GM10847 (cell line): Measurements from ENCODE around the gene CENPM.

Experiments
- POLR2A ChIP-seq: IDR thresholded peaks from 2 replicates; pipeline ENCODE4 v1.6.1; 2011; ENCODE audit not compliant: insufficient read length; ENCODE audit errors: extremely low read depth

CENPM gene

DNA sequence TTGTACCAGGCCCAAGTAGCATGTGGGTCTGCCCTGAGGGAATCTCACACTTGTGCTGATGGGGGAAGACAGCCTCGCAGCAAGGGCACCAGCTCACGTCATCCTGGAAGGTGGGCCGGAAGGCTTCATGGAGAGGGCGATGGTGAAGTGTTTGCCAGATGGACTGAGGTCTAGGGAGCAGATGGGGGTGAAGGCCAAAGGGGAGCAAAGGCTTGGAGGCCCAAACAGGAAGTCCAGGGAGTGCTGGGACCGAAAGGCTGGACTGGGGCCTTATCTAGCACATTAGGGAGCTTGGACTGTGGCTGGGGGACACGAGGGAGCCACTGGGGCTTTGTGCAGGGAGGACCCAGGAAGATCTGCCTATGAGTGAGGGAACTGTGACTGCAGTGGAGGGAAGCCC is 19.1 kb downstream of the CENPM start:
- TF ChIP-seq POLR2A: no peak

DNA sequence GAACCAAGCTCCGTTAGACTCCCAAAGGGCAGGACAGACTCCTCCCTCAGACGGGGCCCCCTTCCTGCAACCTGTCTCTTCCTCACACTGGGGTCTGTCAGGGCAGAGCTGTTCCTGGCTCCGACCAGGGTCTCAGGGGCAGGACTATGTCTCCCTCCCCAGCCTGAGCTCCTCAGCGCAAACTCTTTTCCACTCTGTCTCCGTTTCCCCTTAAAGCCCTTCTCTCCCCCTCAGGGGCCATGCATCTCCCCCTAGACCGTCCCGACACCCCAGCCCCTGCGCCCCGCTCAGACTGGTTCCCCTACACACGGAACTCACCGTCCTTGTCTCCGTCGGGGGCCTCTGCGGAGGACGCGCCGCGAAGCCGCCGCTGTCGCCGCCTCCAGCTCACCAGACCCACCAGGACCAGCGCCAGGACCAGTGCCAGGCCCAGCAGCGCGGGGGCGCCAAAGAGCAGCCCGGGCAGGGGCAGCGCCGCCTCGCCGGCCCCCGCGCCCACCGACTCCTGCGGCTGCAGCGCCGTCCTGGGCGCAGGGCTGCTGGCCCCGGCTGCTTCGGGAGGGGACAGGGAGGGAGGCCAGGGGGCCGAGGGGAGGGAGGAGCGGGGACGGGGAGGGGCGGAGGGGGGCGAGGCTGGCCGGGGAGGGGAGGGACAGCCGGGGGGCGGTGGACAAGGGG is 21.0 kb downstream of the CENPM start:
- TF ChIP-seq POLR2A: peak; percentile 27

GRCh38 chr22:41923595-41924276 is 23.2 kb downstream of the CENPM start:
- no peak for TF ChIP-seq POLR2A

- no peak for TF ChIP-seq POLR2A
Measured at GRCh38 chr22:41922940-41923594, 23.9 kb downstream of the CENPM start.

GRCh38 chr22:41922328-41922727 is 24.6 kb downstream of the CENPM start:
- TF ChIP-seq POLR2A: no peak

- TF ChIP-seq POLR2A: no peak
Measured at GRCh38 chr22:41920271-41920976, 26.5 kb downstream of the CENPM start.

DNA sequence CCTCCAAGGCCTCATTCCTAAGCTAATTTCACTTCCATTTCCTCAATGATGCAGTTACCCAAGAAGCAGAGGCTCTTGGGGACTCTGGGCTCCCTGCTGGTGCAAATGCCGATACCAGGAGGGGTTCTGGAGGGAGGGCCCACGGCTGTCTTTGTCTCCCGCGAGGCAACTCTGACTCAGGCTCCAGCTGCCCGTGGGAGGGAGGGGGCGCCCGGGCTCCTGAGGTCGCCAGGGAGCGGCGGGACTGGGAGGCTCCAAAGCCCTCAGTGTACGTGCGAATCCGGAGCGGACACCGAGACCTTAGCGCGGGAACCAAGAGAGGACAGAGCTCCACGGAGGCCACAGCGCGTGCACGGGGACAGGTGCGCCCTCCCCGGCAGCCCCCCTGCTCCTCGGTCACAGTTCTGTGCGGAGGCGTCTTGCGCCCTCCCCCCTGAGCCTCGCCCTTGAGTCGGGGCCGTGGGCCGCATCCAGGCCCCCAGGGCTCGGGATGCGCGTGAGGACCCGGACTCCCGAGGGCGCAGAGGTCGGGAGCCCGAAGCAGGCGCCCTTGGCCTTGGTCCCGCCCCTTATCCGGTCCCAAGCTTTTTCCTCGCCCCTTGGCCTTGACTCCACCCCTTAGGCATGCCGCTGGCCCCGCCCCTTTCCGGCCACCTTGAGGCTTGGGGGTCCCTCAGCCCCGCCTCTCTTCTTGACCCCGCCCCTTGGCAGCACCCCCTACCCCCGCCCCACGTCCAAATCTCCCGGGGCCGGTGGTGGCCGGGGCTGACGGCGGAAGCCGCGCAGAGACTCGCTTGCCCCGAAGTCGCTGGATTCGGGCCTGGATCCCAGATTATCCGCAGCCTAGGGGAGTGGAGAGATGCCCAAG is 27.4 kb downstream of the CENPM start:
- TF ChIP-seq POLR2A: peak; percentile 67

- TF ChIP-seq POLR2A: peak; percentile 18
Measured at GRCh38 chr22:41917903-41918791, 28.8 kb downstream of the CENPM start.

- TF ChIP-seq POLR2A: no peak
Measured at GRCh38 chr22:41917375-41917902, 29.5 kb downstream of the CENPM start.

GRCh38 chr22:41916745-41917358 is 30.1 kb downstream of the CENPM start:
- TF ChIP-seq POLR2A: no peak

- TF ChIP-seq POLR2A: no peak
Measured at GRCh38 chr22:41915786-41916493, 31.0 kb downstream of the CENPM start.

- no peak for TF ChIP-seq POLR2A
Measured at GRCh38 chr22:41915035-41915785, 31.7 kb downstream of the CENPM start, which contains the start of gene SHISA8. Gene SHISA8, minus strand, starts transcription at chr22:41915074. Its CDS starts 407 bp downstream, at chr22:41914667.
